Activated CD8-positive, alpha-beta memory T cell treated with anti-CD3 and anti-CD28 coated beads, Interleukin-2, amount 50 U/mL, for 1 hour (primary cell): ENCODE results near the gene C16orf92.
"Not testable (repeated sequence)": the region's sequence is repeated elsewhere in the genome, so short reads cannot be mapped to it uniquely, and the experiment has no call there.

ENCODE experiments used
- DNase-seq: peaks from one replicate; pipeline ENCODE4 v3.0.0-alpha.2; 2020; ENCODE audit errors: extremely low read depth

Gene C16orf92

DNA sequence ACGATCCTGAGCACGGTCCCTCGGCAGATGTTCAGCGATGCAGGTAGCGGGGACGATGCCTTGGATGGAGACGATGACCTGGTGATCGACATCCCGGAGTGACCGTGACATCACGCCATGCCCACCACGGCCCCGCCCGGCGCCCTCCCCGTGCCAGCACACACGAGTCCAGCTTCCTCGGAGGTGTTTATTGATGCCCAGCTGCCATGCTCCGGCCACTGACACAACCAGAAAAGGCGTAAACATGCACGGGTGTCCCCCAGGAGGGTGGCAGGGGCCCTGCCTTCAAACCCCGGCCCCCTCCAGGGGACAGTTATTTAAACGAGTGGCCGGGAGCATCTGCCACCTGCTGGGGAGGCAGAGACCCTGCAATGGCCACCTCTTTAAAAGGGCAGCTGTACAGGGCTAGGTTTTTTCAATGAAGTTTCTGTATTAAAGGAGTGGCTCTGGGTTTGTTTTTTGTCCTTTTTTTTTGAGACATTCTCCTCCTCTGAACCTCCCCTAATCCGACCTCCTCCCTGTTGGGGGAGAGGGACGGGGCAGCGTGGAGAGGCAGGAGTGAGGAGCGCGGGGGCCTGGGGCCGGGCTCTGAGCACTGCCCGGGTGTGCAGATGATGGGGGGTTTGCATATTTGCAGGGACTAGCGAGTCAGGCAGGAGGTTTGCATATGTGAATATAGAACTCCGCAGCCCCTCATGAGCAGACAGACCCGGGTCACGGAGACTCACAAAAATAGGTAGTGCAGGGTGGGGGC, 17.5 kb upstream of the C16orf92 start:
- DNase-seq: peak; percentile 12

DNA sequence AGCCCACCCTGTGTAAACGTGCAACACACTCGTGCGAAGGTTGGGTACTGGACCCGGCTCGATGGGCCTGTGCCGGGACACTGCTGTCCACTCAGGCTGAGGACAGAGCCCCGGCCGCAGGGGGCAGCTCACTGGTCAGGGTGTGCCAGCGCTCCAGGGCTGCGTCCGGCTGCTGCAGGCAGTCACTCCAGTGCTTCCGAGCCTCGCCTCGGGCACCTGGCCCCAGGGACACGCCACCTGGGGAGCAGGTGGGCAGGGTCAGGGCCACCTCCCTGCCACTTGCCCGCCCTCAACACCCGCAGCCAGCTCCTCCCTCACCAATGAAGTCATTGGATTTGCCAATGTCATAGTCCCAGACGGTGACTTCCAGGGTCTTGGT, 16.9 kb upstream of the C16orf92 start:
- DNase-seq: no peak

DNA sequence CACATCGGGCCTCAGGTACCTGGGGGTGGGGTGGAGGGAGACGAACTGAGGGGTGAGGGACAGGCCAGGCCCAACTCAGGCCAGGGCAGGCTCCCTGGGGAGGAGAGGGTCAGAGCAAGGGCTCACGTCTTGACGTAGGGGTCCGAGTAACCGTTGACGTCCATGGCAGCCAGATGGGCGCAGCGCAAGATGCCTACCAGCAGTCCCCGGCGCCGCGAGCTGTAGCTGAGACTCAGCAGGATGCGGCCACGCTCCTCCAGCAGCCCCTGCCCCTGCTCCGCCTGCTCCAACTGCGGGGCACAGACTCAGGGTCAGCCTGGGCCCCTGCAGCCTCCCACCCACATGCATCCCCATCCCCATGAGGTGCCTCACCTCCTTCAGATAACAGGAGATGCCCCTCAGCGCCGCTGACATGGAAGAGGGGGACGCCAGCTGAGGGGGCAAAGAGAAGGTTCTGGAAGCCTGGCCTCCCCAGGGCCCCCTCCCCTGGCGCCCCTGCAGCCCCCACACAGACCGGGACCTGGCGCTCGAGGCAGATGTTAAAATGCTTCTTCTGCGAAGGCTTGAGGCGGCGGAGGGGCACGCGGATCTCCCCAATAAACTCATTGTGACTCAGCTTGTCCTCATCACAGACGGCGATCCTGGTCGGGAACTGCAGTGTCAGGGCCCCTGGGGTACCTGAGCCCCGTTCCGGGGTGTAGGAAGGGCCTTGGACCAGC, 16.2 kb upstream of the C16orf92 start:
- no peak for DNase-seq

- DNase-seq: no peak
These were observed 15.6 kb upstream of the C16orf92 start for GRCh38 chr16:30007378-30007895.

DNA sequence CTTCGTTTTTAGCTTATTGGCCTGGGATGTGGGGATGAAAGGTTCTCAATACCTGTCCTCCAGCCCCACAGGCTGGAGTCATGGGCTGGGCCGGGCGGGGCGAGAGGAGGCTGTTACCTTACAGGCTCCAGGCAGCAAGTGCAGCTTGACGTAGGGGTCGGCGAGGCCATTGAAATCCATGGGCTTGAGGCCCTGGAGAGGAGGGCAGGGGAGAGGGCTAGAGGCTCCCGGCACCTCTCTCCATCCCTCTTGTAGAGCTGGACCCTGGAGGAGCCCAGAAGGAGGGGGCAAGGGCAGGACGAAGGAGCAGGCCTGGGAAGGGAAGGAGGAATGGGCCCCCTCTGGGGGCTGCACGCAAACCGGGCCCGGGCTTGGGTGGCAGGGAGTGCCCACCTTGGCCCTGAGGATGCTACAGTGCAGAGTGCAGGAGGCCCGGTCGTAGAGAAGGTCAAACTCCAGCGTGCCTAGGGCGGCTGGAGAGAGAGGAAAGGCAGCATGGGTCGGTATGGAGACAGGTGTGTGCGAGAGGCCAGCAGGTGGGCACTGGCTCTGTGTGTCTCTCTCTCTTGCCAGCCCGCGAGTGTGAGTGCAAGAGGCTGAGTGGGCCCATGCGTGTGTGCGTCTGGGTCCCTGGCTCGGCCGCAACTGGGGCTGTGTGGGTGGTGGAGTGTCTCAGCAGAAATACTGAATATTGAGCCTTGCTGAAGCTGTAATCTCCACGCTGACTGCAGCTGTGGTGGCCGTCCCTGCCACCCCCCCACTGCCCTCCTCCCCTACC, 13.7 kb upstream of the C16orf92 start:
- DNase-seq: no peak

DNA sequence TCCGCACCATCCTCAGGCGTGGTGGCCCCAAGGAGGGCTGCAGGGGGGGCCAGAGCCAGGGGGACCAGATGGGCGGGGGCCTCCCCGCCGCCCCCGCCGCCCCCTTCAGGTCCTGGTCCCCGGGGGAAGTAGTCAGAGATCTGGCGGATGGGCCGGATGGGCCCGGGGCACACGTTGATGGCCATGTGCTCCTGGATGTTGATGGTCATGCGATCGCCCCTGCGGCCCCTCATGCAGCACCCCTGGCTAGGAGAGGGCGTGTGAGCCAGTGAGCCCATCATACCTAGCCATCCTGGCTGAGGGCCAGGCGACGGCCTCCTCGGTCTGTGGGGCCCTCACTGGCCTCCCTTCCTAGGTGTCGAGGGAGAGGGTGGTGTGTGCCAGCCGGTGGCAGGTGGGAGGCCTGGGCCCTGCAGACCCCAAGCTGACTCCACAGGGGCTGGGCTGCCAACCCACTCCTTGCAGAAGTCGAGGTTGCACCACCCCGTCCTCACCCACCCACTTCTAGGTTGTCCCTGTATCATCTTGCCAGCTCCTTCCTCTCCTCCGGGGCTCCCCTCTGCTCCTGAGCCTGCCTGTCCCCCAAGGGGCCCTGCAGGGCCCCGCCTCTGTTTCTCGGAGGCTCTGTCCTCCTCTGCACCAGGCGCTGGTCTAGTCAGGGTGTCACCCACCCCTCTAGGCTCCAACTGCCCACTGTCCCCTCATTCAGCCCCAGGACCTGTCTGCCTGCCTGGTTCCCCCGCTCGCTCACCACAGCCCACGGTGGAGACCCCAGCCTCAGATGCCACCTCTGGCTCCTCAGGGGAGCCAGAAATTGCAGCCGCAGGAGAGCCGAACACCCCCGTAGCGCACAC, 12.8 kb upstream of the C16orf92 start:
- DNase-seq: no peak

- no peak for DNase-seq
These were observed 11.9 kb upstream of the C16orf92 start, which contains the start of gene DOC2A for GRCh38 chr16:30010844-30011713. DOC2A (minus strand) TSS chr16:30011027; CDS start chr16:30010222, 805 bp downstream.

DNA sequence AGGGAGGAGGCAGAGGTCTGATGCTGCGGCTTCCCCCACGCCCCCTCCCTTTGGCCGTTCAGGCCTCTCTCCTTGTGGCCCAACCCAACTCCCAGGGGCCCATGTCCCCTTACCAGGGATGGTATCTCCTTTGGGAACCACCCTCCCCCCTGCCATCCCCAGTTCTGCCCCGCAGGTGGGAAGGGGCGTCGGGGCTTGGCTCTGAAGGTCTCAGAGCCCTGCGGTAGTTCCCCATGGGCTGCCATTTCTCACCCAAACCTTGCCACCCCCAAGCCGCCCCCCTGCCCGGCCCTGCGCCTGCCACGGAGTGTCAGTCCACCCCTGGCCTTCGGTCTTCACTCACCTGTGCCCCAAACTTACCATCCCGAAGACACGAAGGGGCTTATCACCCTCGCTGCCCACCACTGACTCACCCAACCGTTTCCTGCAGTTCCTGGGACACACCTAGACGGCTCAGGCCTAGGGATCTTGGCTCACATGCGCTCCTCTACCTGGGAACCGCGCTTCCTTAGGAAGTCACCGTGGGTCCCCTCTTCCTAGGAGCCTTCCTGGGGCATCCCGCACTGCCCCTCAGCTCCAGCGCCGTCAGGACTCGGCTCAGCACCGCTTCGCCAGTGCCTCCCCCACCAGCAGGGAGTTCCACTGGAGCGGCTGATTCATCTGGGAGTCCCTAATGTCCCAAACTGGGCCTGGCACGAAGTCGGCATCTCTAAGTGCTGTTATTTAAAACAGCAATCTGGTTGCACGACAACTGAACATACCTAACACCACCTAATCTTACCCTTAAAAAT, 11.1 kb upstream of the C16orf92 start:
- no peak for DNase-seq

GRCh38 chr16:30012598-30012997, 10.4 kb upstream of the C16orf92 start:
- DNase-seq: not testable (repeated sequence)

GRCh38 chr16:30015450-30015849, 7.5 kb upstream of the C16orf92 start:
- not testable (repeated sequence) for DNase-seq

- no peak for DNase-seq
These were observed 6.3 kb upstream of the C16orf92 start for GRCh38 chr16:30016555-30017276.

GRCh38 chr16:30017277-30017656, 5.7 kb upstream of the C16orf92 start:
- no peak for DNase-seq

GRCh38 chr16:30017937-30018336, 5.1 kb upstream of the C16orf92 start:
- DNase-seq: not testable (repeated sequence)

DNA sequence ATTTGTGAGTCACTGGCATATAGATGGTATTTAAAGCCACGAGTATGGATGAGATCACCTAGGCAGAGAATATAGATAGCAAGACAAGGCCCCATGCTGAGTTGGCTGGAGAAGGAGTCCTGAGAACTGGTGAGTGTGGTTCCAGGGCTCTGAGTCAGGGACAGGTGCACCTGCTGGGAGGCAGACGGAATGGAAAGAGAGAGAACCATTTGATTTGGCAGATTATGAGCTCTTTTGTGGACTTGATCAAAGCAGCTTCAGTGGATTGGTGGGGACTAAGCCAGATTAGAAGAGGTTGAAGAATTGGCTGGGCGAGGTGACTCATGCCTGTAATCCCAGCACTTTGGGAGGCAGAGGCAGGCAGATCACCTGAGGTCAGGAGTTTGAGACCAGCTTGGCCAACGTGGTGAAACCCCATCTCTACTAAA, 4.3 kb upstream of the C16orf92 start:
- DNase-seq: no peak

DNA sequence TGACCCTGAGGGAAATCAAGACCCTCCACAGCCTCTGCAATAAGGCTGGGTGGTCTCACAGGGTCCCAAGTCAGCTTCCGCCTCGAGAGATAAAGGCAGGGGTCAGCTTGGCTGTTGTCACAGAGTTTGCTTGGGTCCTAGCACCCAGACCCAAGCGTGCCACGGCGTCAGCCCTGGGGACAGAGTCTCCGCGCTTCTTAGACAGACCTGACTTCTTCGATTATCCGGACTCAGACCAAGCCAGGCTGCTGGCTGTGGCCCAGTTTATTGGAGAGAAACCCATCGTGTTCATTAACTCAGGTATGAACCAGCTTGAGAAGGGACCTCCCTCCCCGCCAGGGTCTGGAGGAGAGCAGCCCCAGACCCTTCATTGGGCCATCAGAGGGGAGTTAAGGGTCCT, 588 bp downstream of the C16orf92 start:
- DNase-seq: no peak

- DNase-seq: no peak
These were observed 1.5 kb downstream of the C16orf92 start for GRCh38 chr16:30024451-30024850.

- no peak for DNase-seq
These were observed 2.2 kb downstream of the C16orf92 start for GRCh38 chr16:30025156-30025555.

DNA sequence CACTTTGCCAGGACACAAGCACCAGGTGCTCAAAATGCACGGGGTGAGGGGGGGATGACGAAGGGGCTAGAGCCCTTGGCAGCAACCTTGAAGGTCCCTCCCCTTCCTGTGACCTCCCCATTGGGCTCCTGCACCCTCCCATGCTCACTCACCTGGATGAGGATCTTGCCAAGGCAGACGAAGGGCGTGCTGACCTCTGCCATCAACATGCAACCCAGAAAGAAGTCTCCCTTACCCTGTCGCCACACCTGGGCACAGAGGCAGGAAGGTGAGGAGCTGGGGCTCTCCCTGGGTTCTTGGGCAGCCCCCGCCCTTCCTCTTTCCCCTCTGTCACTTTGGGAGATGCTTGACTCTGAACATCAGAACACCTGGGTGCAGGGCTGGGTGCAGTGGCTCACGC, 2.6 kb downstream of the C16orf92 start:
- DNase-seq: no peak

- DNase-seq: no peak
These were observed 3.5 kb downstream of the C16orf92 start for GRCh38 chr16:30026449-30026848.
